Activated B cell treated with CpG ODN at 0.5 μM for 24 hours (primary cell): ENCODE data around the gene CACNA1E. TPM values are rescaled to one million over a fixed set of nuclear protein-coding genes. Genes with fewer than 3 reads are reported as not detected.

Experiments
- ATAC-seq: fragments of 200-7000 bp; cut with Tn5 transposase; one replicate; pipeline ENCODE4 v1.10.0; 2021; ENCODE audit warnings: low read depth, mild to moderate bottlenecking, moderate library complexity
- CTCF ChIA-PET: fragments of 350-600 bp; sonication (Branson Sonifier 250); formaldehyde crosslinking; loops from one replicate; lab custom pipeline; 2021; ENCODE audit warnings: antibody characterized with exemption; lab: Charles Lee
- POLR2A ChIA-PET: fragments of 350-600 bp; sonication (Branson Sonifier 250); formaldehyde crosslinking; loops from one replicate; lab custom pipeline; 2021; ENCODE audit warnings: antibody characterized with exemption; lab: Charles Lee
- DNase-seq: peaks from one replicate; pipeline ENCODE4 v3.0.0; 2022
- H3K27ac Mint-ChIP-seq: one replicate; pipeline ENCODE4 v1.8.0; 2020; ENCODE audit warnings: mixed read lengths
- H3K27me3 Mint-ChIP-seq: one replicate; pipeline ENCODE4 v1.8.0; 2021; ENCODE audit warnings: mixed read lengths
- H3K36me3 Mint-ChIP-seq: one replicate; pipeline ENCODE4 v1.8.0; 2021; ENCODE audit warnings: low read depth, mixed read lengths
- H3K4me1 Mint-ChIP-seq: one replicate; pipeline ENCODE4 v1.8.0; 2021; ENCODE audit warnings: mixed read lengths
- H3K4me3 Mint-ChIP-seq: one replicate; pipeline ENCODE4 v1.8.0; 2020; ENCODE audit warnings: mild to moderate bottlenecking, mixed read lengths
- H3K9me3 Mint-ChIP-seq: one replicate; pipeline ENCODE4 v1.8.0; 2020; ENCODE audit warnings: mixed read lengths
- intact Hi-C: fragments of 100-400 bp; cut with micrococcal nuclease; formaldehyde crosslinking; loops from one replicate; pipeline ENCODE4 v1.15.1; 2024
- total RNA-seq: library from RNA; stranded (reverse); gene quantifications from 2 replicates; pipeline ENCODE4 v1.2.3, GENCODE V29; 2022
- TF ChIP-seq, protein P1 (sequence below): fragments of 200-600 bp; IDR thresholded peaks from one replicate; pipeline ENCODE4 v1.8.0; 2022; ENCODE audit warnings: antibody characterized with exemption, mild to moderate bottlenecking

CACNA1E gene
- total RNA-seq, 1 donor from 2014 or later, result 0.91 TPM

DNA sequence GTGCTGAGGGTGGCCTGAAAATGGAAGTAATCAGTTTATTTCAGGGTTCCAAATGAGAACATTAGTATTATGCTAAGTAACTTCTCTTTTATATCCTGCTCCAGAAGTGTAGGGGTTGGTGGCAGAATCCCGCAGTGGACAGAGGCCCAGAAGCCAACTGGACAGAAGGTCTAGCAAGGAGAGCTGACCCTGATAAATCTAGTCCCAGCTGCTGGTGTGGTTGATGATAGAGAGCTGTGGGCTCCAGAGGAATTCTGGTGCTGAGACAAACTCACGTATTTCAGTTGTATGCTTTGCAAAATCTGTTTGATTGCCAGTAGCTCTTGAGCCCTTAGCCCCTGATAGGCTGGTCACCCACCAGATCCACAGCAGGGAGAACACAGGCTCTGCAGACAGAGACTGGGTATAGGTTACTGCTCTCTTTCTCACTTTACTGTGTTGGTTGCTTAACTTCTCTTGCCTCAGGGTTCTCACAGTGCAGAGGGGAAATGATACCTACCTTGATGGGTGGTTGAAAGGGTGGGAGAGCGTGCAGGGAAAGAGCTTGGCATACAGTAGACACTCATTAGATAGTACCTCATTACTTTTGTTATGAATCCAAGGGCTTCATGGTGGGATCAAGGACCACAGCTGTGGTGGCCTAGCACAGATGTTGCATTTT is 29.6 kb upstream of the CACNA1E start:
- TF ChIP-seq, protein P1, sequence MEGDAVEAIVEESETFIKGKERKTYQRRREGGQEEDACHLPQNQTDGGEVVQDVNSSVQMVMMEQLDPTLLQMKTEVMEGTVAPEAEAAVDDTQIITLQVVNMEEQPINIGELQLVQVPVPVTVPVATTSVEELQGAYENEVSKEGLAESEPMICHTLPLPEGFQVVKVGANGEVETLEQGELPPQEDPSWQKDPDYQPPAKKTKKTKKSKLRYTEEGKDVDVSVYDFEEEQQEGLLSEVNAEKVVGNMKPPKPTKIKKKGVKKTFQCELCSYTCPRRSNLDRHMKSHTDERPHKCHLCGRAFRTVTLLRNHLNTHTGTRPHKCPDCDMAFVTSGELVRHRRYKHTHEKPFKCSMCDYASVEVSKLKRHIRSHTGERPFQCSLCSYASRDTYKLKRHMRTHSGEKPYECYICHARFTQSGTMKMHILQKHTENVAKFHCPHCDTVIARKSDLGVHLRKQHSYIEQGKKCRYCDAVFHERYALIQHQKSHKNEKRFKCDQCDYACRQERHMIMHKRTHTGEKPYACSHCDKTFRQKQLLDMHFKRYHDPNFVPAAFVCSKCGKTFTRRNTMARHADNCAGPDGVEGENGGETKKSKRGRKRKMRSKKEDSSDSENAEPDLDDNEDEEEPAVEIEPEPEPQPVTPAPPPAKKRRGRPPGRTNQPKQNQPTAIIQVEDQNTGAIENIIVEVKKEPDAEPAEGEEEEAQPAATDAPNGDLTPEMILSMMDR, result no peak
- Mint-ChIP-seq H3K4me3 (no peak overlapping the region), H3K27me3 (peaks cover 8% of the 10 kb centered on the region), H3K9me3 (peaks cover 6% of the 10 kb centered on the region), H3K27ac (no peak overlapping the region), H3K4me1 (no peaks in the 10 kb centered on the region), H3K36me3 (no peaks in the 10 kb centered on the region)
- no peak for ATAC-seq
- CTCF ChIA-PET, result no interaction called here
- DNase-seq, result no peak
- POLR2A ChIA-PET, result no interaction called here
- intact Hi-C loops, result no loop called here

DNA sequence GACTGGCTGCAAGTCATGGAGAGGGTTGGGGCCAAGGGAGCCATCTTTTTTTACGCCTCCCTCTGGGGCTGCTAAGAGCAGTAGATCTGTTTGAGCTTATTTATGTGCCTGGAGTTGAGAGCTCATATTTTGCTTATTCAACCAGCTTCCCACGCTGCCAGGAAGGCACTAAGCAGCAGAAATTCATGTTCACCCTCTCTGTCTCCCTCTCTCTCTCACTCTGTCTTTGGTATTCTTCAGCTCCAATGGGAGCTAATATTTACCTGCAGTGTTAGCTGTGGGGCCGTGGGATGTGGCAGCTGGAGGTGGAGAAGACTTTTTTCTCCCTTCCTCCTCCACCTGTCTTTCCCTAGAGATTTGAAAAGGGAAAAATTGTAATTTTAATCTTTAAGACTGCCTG is 26.8 kb upstream of the CACNA1E start:
- TF ChIP-seq, protein P1, result no peak
- ATAC-seq (no peak), DNase-seq (no peak)
- POLR2A ChIA-PET, result no interaction called here
- CTCF ChIA-PET, result no interaction called here
- H3K4me3 Mint-ChIP-seq, result no peak overlapping the region
- intact Hi-C loops, result no loop called here
- no peaks in the 10 kb centered on the region for H3K36me3 Mint-ChIP-seq
- no peak overlapping the region for H3K27ac Mint-ChIP-seq
- H3K27me3 Mint-ChIP-seq, result peaks cover 6% of the 10 kb centered on the region
- H3K9me3 Mint-ChIP-seq, result peaks cover 6% of the 10 kb centered on the region
- no peaks in the 10 kb centered on the region for H3K4me1 Mint-ChIP-seq

DNA sequence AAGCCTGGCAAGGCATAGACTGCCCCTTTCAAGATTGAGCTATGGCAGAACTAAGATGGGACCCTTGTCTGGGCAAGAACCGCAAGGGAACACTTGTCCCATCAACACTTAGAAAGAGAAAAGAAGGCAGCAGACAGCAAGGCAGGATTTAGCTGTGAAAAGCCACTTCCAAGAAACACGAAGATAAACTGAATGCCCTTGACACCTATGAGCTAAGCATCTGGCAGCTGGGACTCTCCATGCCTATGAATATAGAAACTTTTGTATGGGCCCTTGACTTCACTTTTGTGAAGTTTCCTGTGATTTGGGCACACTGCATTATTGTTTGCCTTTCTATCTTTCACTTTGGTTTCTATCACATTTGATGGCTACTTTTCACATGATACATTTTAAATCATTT is 24.9 kb upstream of the CACNA1E start:
- ChIA-PET CTCF (no interaction called here), POLR2A (no interaction called here)
- Mint-ChIP-seq H3K9me3 (peaks cover 6% of the 10 kb centered on the region), H3K27ac (no peak overlapping the region), H3K4me3 (no peak overlapping the region), H3K27me3 (peaks cover 9% of the 10 kb centered on the region), H3K36me3 (no peaks in the 10 kb centered on the region), H3K4me1 (no peaks in the 10 kb centered on the region)
- TF ChIP-seq, protein P1, result no peak
- no peak for ATAC-seq
- no peak for DNase-seq
- intact Hi-C loops, result no loop called here

DNA sequence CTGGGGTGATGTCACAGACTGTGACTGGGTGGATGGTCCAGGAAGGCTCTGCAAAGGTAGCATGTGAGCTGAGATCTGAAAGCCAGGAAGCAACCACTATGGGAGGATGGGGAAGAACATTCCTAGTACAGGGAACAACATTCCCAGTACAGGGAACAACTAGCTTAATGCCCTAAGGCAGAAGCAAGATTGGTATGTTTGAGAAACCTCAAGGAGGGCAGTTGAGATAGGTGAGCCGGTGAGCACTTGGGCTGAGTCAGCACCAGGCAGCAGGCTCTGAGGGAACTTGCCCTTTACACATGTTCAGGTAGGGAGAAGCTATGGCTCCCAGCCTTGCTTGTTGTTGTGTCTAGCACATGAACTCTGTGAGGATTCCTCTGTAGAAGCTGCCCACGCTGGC is 24.2 kb upstream of the CACNA1E start:
- Mint-ChIP-seq H3K27ac (no peak overlapping the region), H3K4me3 (no peak overlapping the region), H3K36me3 (no peaks in the 10 kb centered on the region), H3K9me3 (peaks cover 6% of the 10 kb centered on the region), H3K4me1 (no peaks in the 10 kb centered on the region), H3K27me3 (peaks cover 14% of the 10 kb centered on the region)
- DNase-seq (no peak), ATAC-seq (no peak)
- TF ChIP-seq, protein P1, result no peak
- POLR2A ChIA-PET, result no interaction called here
- CTCF ChIA-PET, result no interaction called here
- intact Hi-C loops, result no loop called here

DNA sequence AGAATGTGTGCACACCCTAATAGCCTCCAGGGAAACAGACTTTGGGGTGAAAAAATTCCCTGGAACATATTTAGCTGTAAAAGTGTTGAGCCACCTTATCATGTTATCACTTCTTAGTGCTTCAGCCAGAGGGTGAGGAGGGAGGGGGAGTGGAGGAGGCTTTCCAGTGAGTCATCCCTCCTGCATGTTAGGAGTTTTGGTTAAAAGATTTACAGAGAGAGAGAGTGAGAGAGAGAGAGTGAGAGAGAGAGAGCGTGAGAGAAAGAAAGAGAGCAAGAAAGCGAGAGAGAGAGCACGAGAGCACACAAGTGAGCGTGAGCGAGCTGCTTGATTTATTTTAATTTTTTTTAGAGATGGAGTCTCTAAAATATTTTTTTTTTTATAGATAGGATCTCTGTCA is 13.5 kb upstream of the CACNA1E start:
- intact Hi-C loops, result no loop called here
- Mint-ChIP-seq H3K4me3 (no peak overlapping the region), H3K4me1 (no peaks in the 10 kb centered on the region), H3K36me3 (no peaks in the 10 kb centered on the region), H3K9me3 (no peaks in the 10 kb centered on the region), H3K27ac (no peak overlapping the region), H3K27me3 (peaks cover 32% of the 10 kb centered on the region)
- TF ChIP-seq, protein P1, result no peak
- POLR2A ChIA-PET, result no interaction called here
- CTCF ChIA-PET, result interaction anchor here (1.5 kb wide), 1 partner anchor 10 kb away, joined by 4 read pairs; no protein-coding TSS in a partner anchor
- DNase-seq (no peak), ATAC-seq (no peak)
